Measurements from ENCODE around the gene GRIP2.

- TF ChIP-seq GATA2 (IDR thresholded peaks at IDR 0.05; ENCODE audit: low read depth, low read length) (no peak), GATA3 (IDR thresholded peaks at IDR 0.05; ENCODE audit: low read depth, low read length) (no peak)
Observed at GRCh38 chr3:14471016-14471415, 69.1 kb downstream of the GRIP2 start.
